T-cell (primary cell): Measurements from ENCODE around the gene BAD. TPM values are rescaled to one million over a fixed set of nuclear protein-coding genes. Genes with fewer than 3 reads are reported as not detected.
A peak's percentile ranks its signal among the peaks of the same experiment; 100 is the strongest.

Source experiments
- ATAC-seq, 4 experiments: fragments of 200-7000 bp in 3 of 4; fragments of 150-1000 bp in 1 of 4; cut with Tn5 transposase; replicated peaks in 1 of 4; 1 replicate in 3 of 4; 2 replicates in 1 of 4; pipeline ENCODE4 v1.10.0; 2021; ENCODE audit warnings: moderate library complexity in 3 of 4, mild to moderate bottlenecking in 2 of 4, moderate number of reproducible peaks in 1 of 4
- CTCF ChIA-PET, 2 donors: fragments of 300-600 bp; sonication (Branson Sonifier 250); formaldehyde crosslinking; loops; one replicate each; lab custom pipeline; 2022; ENCODE audit warnings: antibody characterized with exemption in 2 of 2; lab: Charles Lee
- POLR2A ChIA-PET, 2 donors: fragments of 300-600 bp; sonication (Branson Sonifier 250); formaldehyde crosslinking; loops; one replicate each; lab custom pipeline; 2022; ENCODE audit warnings: antibody characterized with exemption in 2 of 2; lab: Charles Lee
- DNase-seq, 35 experiments: peaks; one replicate each; pipeline versions ENCODE4 v3.0.0 to v3.0.0-alpha.2; 2013 to 2023
- H3K27ac ChIP-seq: one replicate; pipeline ENCODE4 v1.5.1; 2013; ENCODE audit warnings: low read length
- H3K27me3 ChIP-seq, 2 experiments: replicated peaks in 1 of 2; 1 replicate in 1 of 2; 2 replicates in 1 of 2; pipeline versions ENCODE4 v1.6.1 to v1.7.0; 2013; ENCODE audit warnings: low read length in 1 of 2, mixed read lengths in 1 of 2; ENCODE audit not compliant: control insufficient read depth in 2 of 2, insufficient read depth in 2 of 2; ENCODE audit errors: extremely low read depth in 1 of 2
- H3K36me3 ChIP-seq, 2 donors: 1 replicate in 1 of 2; 2 replicates in 1 of 2; pipeline versions ENCODE4 v1.6.1 to v1.7.0; 2013; ENCODE audit warnings: low read length in 1 of 2; ENCODE audit not compliant: control insufficient read depth in 2 of 2, insufficient read depth in 1 of 2; ENCODE audit errors: extremely low read depth in 1 of 2
- H3K4me1 ChIP-seq, 2 experiments: 1 replicate in 1 of 2; 2 replicates in 1 of 2; pipeline versions ENCODE4 v1.6.1 to v1.7.0; 2013; ENCODE audit warnings: low read length in 2 of 2, mixed read lengths in 1 of 2; ENCODE audit not compliant: insufficient read depth in 2 of 2, control insufficient read depth in 1 of 2; ENCODE audit errors: extremely low read depth in 1 of 2
- H3K4me3 ChIP-seq, 2 donors: 1 replicate in 1 of 2; 2 replicates in 1 of 2; pipeline versions ENCODE4 v1.5.1 to v1.7.0; 2013; ENCODE audit warnings: mild to moderate bottlenecking in 2 of 2, low read length in 1 of 2, moderate library complexity in 1 of 2; ENCODE audit not compliant: control insufficient read depth in 1 of 2; ENCODE audit errors: extremely low read depth in 1 of 2
- H3K9me3 ChIP-seq: 2 replicates; pipeline ENCODE4 v1.7.0; 2013
- H3K27ac Mint-ChIP-seq, 2 donors: one replicate each; pipeline ENCODE4 v1.8.0; 2020 to 2021; ENCODE audit warnings: mild to moderate bottlenecking in 2 of 2, mixed read lengths in 2 of 2
- H3K27me3 Mint-ChIP-seq, 2 donors: one replicate each; pipeline ENCODE4 v1.8.0; 2021 to 2022; ENCODE audit warnings: mixed read lengths in 2 of 2
- H3K36me3 Mint-ChIP-seq: one replicate; pipeline ENCODE4 v1.8.0; 2021; ENCODE audit warnings: mixed read lengths
- H3K4me1 Mint-ChIP-seq, 3 donors: one replicate each; pipeline ENCODE4 v1.8.0; 2020 to 2022; ENCODE audit warnings: mixed read lengths in 3 of 3, mild to moderate bottlenecking in 1 of 3
- H3K4me3 Mint-ChIP-seq, 3 donors: one replicate each; pipeline ENCODE4 v1.8.0; 2020 to 2022; ENCODE audit warnings: mild to moderate bottlenecking in 3 of 3, mixed read lengths in 3 of 3, moderate library complexity in 3 of 3
- H3K9me3 Mint-ChIP-seq, 3 donors: one replicate each; pipeline ENCODE4 v1.8.0; 2020 to 2022; ENCODE audit warnings: mixed read lengths in 3 of 3
- WGBS: methylation state at CpG from one replicate; pipeline ENCODE4 v1.1.5; 2013; ENCODE audit warnings: missing lambda C conversion rate; ENCODE audit not compliant: insufficient coverage; 5-methylcytosine and 5-hydroxymethylcytosine counted together
- total RNA-seq, 35 experiments: library from RNA in 6 of 35; stranded (reverse) in 6 of 35; fragments of 120-200 nt in 1 of 35; gene quantifications; one replicate each; pipeline versions ENCODE4 v1.2.1 to v1.2.4 and lab custom pipeline; 2013 to 2026

BAD gene
- total RNA-seq, 5 donors from 2014 or later (not counting 1 experiment from before 2014, with no cell fraction given): 17.5 to 37.7 (median 29.1) TPM

DNA sequence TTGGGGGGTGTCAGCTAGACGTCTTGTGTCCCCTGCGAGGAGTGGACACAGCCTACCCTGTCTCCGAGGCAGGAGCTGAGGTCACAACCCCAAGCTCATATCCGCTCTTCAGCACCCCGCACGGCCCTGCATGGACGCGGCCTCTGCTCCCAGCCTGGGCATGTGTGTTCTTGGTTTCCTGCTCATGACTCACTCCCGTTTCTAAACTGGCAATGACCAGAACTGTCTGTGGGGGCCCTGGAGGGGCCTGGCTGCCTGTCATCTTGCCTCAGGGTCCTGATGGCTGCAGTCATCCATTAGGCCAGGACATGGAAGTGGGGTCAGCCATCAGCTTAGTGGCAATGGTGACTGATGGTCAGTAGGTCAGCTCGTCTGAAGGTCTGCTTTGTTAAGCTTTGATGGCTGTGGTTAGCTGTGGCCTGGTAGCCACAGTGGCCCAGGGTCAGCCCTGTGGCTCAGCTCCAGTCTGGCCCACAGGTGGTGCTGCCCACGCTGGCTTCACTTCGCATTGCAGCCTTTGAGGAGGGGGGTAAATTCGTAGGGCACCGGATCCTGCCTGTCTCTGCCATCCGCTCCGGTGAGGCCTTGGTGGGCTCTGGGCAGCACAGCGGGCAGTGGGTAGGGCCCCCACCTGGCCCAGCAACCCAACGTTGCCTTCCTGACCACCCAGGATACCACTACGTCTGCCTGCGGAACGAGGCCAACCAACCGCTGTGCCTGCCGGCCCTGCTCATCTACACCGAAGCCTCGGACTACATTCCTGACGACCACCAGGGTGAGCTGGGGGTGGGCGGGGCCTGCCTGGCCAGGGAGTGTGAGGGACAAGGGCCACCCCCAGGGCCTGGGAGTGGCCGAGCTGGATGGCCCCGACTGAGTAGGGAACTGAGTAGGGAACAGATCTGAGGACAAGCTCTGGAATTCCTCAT lies 21.2 kb downstream of the BAD start:
- Histone ChIP-seq H3K27ac (no peak overlapping the region), H3K4me1 (peaks cover 0 to 15% of the 10 kb centered on the region in 2 experiments), H3K4me3 (no peak overlapping the region), H3K27me3 (no peaks in the 10 kb centered on the region), H3K9me3 (no peaks in the 10 kb centered on the region), H3K36me3 (peaks cover 0 to 6% of the 10 kb centered on the region in 2 donors)
- no peaks in the 10 kb centered on the region for H3K27me3 Mint-ChIP-seq
- ChIA-PET POLR2A (interaction anchor here in 1 of 2 donors (0.5 kb wide), 1 partner anchor 18 kb away, joined by 11 read pairs; no protein-coding TSS in a partner anchor), CTCF (no interaction called here)
- H3K4me3 Mint-ChIP-seq: no peak overlapping the region
- peaks cover 11% of the 10 kb centered on the region for H3K36me3 Mint-ChIP-seq
- peaks cover 5 to 14% (median 7%) of the 10 kb centered on the region in 3 donors for H3K4me1 Mint-ChIP-seq
- H3K9me3 Mint-ChIP-seq: no peaks in the 10 kb centered on the region
- H3K27ac Mint-ChIP-seq: no peak overlapping the region
- WGBS: 88% methylated on average over 24 of the region's 29 CpGs
- DNase-seq (no peak), ATAC-seq (no peak)

DNA sequence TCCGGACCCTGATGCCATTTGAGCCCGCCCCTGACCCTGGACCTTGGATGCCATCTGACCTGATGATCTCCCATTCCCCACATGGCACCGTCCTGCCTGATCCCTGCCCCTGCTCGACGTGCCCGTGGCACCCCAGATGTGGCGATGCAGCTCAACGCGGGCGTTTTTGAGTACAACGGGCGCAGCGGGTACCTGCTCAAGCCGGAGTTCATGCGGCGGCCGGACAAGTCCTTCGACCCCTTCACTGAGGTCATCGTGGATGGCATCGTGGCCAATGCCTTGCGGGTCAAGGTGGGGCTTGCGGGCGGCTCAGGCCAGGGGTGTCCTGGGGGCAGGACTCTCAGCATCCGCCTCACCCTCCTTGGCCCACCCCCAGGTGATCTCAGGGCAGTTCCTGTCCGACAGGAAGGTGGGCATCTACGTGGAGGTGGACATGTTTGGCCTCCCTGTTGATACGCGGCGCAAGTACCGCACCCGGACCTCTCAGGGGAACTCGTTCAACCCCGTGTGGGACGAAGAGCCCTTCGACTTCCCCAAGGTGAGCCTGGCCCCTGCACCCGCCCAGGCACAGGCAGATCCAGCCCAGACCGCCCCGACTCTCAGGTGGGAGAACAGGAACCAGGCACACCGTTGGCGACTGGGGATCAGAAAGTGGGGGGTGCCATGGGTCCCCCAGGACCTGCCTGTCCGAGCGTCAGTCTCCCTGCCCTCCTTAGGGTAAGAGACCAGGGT lies 22.0 kb downstream of the BAD start:
- Mint-ChIP-seq H3K4me3 (no peak overlapping the region), H3K4me1 (peaks cover 0 to 9% (median 0%) of the 10 kb centered on the region in 3 donors), H3K27me3 (no peaks in the 10 kb centered on the region), H3K9me3 (no peaks in the 10 kb centered on the region), H3K27ac (no peak overlapping the region), H3K36me3 (peaks cover 14% of the 10 kb centered on the region)
- H3K36me3 ChIP-seq: peaks cover 0 to 6% of the 10 kb centered on the region in 2 donors
- H3K27me3 ChIP-seq: no peaks in the 10 kb centered on the region
- no peak overlapping the region for H3K27ac ChIP-seq
- CTCF ChIA-PET: no interaction called here
- 92% methylated on average over 41 of the region's 42 CpGs for WGBS
- DNase-seq (no peak), ATAC-seq (no peak)
- peaks cover 0 to 7% of the 10 kb centered on the region in 2 experiments for H3K4me1 ChIP-seq
- H3K4me3 ChIP-seq: no peak overlapping the region
- POLR2A ChIA-PET: no interaction called here
- no peaks in the 10 kb centered on the region for H3K9me3 ChIP-seq

DNA sequence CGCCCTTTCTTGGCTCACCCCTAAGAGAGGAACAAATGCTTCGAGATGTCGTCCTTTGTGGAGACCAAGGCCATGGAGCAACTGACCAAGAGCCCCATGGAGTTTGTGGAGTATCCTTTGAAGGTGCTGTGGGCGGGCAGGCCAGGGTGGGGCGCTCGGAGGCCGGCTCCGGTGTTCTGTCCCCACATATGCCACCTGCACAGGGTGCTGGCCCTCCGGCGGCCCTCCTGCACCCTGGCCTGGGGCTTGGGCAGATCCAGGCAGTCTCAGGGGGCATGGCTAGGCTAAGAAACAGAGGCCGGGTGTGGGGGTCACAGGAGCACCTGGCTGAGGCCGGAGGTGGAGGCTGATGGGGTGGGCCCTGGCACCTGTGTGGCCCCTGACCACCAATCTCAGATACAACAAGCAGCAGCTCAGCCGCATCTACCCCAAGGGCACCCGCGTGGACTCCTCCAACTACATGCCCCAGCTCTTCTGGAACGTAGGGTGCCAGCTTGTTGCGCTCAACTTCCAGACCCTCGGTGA lies 22.8 kb downstream of the BAD start:
- Histone ChIP-seq H3K27ac (no peak overlapping the region), H3K4me3 (no peak overlapping the region), H3K4me1 (peaks cover 0 to 7% of the 10 kb centered on the region in 2 experiments), H3K9me3 (no peaks in the 10 kb centered on the region), H3K27me3 (no peaks in the 10 kb centered on the region), H3K36me3 (peaks cover 2 to 6% of the 10 kb centered on the region in 2 donors)
- ChIA-PET POLR2A (no interaction called here), CTCF (no interaction called here)
- DNase-seq: no peak
- Mint-ChIP-seq H3K4me3 (no peak overlapping the region), H3K27ac (no peak overlapping the region), H3K36me3 (peaks cover 14% of the 10 kb centered on the region), H3K27me3 (no peaks in the 10 kb centered on the region), H3K4me1 (peaks cover 0 to 9% (median 0%) of the 10 kb centered on the region in 3 donors), H3K9me3 (no peaks in the 10 kb centered on the region)
- ATAC-seq: peak in 1 of 4 experiments; percentile 4
- WGBS: 96% methylated on average over 13 of the region's 18 CpGs

DNA sequence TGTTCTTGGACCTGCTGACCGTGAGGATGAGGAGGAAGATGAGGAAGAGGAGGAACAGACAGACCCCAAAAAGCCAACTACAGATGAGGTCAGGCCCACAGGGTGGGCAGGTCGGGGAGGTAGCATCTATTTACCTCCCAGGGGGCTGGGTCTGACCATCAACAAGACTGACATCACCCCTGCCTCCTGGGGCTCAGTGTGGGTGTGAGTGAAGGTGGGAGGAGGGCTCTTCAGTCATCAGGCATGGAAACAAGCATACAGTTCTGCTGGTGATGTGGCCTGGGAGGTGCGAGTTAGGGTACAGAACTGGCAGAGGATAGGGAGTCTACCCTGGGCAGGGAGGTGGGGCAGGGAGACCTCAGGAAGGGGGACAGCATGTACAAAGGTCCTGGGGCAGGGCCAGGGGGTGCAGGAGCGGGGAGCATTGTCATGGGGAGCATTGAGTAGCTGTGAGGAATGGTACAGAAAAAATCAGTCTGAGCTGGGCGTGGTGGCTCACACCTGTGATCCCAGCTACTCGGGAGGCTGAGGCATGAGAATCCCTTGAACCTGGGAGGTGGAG lies 24.2 kb downstream of the BAD start:
- Mint-ChIP-seq H3K27me3 (no peaks in the 10 kb centered on the region), H3K4me3 (no peak overlapping the region), H3K36me3 (peaks cover 14% of the 10 kb centered on the region), H3K27ac (no peak overlapping the region), H3K4me1 (peaks cover 0 to 9% (median 0%) of the 10 kb centered on the region in 3 donors), H3K9me3 (no peaks in the 10 kb centered on the region)
- Histone ChIP-seq H3K27ac (no peak overlapping the region), H3K9me3 (no peaks in the 10 kb centered on the region), H3K4me1 (peaks cover 0 to 7% of the 10 kb centered on the region in 2 experiments), H3K27me3 (no peaks in the 10 kb centered on the region), H3K4me3 (no peak overlapping the region), H3K36me3 (peaks cover 6 to 7% of the 10 kb centered on the region in 2 donors)
- WGBS: 86% methylated on average over 4 of the region's 6 CpGs
- CTCF ChIA-PET: no interaction called here
- DNase-seq: no peak
- no peak for ATAC-seq
- POLR2A ChIA-PET: no interaction called here

DNA sequence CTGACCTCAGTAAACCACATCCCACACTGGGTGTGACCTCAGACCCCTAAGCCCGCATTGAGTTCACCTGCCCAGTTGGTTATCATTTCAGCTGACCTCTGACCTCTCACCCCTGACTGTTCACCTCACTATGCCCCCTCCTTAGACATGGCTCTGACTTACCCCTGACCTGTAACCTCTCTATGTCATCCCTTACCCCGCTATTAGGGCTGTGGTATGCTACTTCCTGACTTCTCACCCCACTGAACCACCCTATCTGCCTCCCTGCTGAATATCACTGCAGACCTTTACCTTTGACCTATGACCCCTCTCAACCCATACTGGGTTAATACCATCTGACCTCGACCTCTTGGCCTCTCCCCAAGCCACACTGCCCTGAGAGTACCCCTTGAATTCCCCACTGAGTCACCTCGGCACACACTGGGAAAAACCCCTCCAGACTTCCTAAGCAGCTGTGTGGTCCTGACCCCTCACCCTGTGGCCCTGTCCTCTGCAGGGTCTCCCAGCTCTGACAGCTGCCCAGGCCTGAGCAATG lies 24.9 kb downstream of the BAD start:
- ATAC-seq (no peak), DNase-seq (no peak)
- Mint-ChIP-seq H3K4me3 (no peak overlapping the region), H3K4me1 (peaks cover 0 to 9% (median 0%) of the 10 kb centered on the region in 3 donors), H3K27me3 (no peaks in the 10 kb centered on the region), H3K9me3 (no peaks in the 10 kb centered on the region), H3K36me3 (peaks cover 14% of the 10 kb centered on the region), H3K27ac (no peak overlapping the region)
- WGBS: 66% methylated on average over 3 of the region's 4 CpGs
- peaks cover 0 to 7% of the 10 kb centered on the region in 2 experiments for H3K4me1 ChIP-seq
- POLR2A ChIA-PET: no interaction called here
- H3K9me3 ChIP-seq: no peaks in the 10 kb centered on the region
- H3K27me3 ChIP-seq: no peaks in the 10 kb centered on the region
- H3K36me3 ChIP-seq: peaks cover 6 to 7% of the 10 kb centered on the region in 2 donors
- H3K4me3 ChIP-seq: no peak overlapping the region
- CTCF ChIA-PET: interaction anchor here in 1 of 2 donors (0.5 kb wide), 1 partner anchor 62 kb away, joined by 3 read pairs; no protein-coding TSS in a partner anchor
- H3K27ac ChIP-seq: no peak overlapping the region
